Endometrial microvascular endothelial cells (primary cell): ENCODE data around the gene ACAP1. TPM values are rescaled to one million over a fixed set of nuclear protein-coding genes. Genes with fewer than 3 reads are reported as not detected.
"Not testable (repeated sequence)": the region's sequence is repeated elsewhere in the genome, so short reads cannot be mapped to it uniquely, and the experiment has no call there.

Experiments
- in situ Hi-C: cut with HindIII; loops from 2 replicates; pipeline ENCODE4 v1.10.0; 2017; ENCODE audit warnings: low sequenced_read_pairs, low pct_unique_long_range_greater_than_20kb; ENCODE audit errors: inconsistent ontology term
- total RNA-seq: library from RNA; depleted of rRNA; stranded (reverse); fragments of >200 nt; gene quantifications from one replicate; pipeline ENCODE4 v1.2.3, GENCODE V29; 2015; ENCODE audit errors: inconsistent ontology term

The ACAP1 gene
- total RNA-seq, 1 donor from 2014 or later = not detected

DNA sequence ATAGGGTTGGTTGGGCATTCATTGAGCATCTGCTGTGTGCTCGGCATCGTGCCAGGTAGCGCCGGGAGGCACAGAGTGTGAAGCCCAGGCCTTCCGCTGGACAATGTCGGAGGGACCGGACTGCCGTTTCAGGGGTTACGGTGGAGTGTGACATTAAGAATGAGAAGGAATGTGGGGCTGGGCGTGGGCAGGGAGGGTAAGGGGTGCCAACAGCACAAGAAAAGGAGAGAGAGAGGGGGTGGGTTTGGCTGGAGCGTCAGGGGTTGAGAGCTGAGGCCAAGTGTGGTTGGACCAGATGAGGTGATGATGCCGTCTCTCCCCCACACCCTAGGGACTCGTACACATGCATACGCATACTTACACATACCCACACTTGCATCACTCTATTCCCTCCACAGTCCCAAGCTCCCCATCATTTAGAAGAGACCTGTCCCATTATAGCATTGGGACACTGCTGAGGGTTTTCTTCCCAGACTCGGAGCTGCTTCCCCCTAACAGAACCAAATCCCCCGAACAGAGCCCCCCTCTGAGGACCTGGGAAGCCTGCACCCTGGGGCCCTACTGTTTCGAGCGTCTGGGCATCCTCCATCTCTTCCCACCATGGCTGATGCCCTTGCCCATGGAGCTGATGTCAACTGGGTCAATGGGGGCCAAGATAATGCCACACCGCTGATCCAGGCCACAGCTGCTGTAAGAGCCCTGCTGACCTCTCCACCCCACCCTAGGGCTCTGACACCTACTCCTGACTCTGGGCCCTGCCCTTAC is 12.3 kb downstream of the ACAP1 start:
- in situ Hi-C loops = no loop called here

DNA sequence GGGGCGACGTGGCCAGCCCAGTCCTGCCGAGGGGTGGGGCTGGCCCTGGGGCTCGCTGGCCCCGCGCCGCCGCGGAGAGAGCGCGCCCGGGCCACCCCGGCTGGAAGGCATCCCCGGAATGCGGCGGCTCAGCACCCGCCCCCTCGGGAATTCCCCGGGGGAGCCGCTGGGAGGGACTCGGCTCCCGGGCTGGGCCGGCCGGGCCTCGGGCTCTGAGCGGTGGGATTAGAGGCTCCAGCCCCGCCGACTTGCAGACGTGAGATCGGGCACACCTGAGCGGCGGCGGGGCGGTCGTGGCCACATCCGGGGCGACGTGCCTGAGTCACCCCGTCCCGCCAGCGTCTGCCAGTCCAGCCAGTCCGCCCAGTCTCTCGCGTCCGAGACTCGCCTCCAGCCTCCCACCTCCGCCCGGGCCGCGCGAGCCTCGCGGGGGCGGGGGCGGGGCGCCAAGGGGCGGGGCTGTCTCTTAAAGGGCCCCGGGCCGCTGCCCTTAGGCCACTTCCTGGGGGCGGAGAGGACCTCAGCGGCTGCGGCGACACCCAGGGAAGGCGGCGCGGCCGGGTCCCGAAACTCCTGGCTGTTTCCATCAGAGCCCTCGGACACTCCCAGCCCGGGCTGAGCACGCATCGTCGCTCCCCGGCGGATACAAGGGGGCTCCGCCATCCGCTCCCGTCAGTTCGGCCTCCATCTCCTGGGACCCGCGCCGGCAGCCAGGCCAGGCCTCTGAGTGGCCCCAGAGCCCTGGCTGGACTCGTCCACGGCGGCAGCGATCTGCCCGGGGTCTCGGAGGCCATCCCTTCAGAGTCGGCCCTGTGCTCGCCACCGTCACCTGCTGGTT is 15.6 kb downstream of the ACAP1 start, which contains the start of gene KCTD11:
KCTD11 (plus strand) TSS at position 498 of the 838 bp plus-strand sequence.
- in situ Hi-C loops = no loop called here

DNA sequence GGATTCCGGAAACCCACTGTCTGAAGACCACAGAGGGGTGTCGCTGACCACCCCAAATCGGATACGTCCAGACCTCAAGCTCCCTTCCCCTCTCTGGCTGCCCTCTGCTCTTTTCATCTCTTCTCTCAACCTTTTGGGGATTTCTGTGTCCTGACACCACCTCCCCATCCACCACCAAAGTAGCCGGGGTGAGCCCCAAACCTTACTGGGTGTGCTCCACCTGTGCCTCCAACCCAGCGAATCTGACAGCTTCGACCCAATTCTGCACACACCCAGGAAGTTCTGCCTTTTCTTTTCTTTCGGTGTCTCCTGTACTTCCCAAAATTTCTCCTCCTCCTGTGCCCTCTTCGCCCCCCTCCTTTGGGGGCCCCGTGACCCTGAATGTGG is 16.2 kb downstream of the ACAP1 start:
- in situ Hi-C loops = no loop called here

DNA sequence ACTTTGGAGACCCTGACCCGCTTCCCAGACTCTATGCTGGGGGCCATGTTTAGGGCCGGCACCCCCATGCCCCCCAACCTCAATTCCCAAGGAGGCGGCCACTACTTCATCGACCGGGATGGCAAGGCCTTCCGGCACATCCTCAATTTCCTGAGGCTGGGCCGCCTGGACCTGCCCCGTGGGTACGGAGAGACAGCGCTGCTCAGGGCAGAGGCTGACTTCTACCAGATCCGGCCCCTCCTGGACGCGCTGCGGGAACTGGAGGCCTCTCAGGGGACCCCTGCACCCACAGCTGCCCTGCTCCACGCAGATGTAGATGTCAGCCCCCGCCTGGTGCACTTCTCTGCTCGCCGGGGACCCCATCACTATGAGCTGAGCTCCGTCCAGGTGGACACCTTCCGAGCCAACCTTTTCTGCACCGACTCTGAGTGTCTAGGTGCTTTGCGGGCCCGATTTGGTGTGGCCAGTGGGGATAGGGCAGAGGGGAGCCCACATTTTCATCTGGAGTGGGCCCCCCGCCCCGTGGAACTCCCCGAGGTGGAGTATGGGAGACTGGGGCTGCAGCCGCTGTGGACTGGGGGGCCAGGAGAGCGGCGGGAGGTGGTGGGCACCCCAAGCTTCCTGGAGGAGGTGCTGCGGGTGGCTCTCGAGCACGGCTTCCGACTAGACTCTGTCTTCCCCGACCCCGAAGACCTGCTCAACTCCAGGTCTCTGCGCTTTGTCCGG is 16.7 kb downstream of the ACAP1 start:
- in situ Hi-C loops = no loop called here

DNA sequence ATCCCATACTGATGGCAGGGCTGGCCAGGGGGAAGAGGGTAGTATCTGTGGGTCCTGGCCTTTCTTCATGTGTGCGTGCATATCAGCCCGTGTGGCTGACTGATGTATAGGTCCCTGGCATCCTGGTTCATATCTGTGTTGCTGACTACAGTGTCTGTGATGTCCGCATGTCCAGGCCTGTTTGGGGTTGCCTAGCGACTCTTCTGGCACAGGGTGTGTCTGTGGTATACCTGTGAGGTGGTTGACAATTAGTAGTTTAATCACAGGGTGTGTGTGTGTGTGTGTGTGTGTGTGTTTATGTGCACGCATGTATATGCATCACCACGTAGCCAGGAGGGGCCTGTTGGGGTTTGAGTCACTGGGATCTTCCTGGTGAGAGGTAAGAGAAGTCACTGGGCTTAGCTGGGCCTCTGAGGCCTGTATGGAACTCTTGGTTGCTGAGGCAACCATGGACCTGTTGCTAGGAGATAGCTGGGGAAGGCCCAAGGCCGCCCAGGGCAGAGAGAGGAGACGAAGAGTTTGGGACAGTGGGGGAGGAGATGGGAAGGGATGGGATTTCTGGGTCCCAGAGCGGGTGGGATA is 18.0 kb downstream of the ACAP1 start:
- in situ Hi-C loops = no loop called here

DNA sequence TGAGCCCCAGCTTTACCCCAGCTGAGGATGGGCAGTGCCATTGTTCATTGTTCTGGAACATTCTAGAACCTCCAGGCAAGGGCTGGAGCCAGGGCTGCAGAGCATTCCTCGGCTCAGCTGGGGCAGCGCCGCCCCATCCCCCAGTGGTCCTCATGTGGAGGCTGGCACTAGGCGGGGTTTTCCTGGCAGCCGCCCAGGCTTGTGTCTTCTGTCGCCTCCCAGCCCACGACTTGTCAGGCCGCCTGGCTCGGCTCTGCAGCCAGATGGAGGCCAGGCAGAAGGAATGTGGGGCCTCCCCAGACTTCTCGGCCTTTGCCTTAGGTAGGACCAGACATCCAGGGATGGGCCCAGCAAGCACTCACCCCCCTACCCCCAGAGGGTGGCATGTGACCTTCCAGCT is 18.7 kb downstream of the ACAP1 start, which contains the start of gene TMEM95:
TMEM95 (plus strand) TSS at position 104 of the 400 bp plus-strand sequence; CDS start at position 153, 49 bp downstream.
- in situ Hi-C loops = no loop called here

DNA sequence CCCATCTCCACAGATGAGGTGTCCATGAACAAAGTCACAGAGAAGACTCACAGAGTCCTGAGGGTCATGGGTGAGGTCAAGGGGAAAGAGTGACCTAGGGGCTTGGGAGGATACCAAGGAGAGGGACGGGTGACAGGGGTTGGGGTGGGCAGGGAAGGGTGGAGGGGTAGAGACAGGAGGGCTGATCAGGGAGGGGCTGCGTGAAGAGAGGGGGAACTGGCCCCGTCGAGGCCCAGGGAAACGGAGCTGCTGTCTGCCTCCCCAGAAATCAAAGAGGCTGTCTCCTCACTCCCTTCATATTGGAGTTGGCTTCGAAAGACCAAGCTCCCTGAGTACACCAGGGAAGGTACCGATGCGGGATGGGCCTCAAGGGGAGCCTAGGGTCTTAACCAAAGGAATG is 19.2 kb downstream of the ACAP1 start:
- in situ Hi-C loops = no loop called here

DNA sequence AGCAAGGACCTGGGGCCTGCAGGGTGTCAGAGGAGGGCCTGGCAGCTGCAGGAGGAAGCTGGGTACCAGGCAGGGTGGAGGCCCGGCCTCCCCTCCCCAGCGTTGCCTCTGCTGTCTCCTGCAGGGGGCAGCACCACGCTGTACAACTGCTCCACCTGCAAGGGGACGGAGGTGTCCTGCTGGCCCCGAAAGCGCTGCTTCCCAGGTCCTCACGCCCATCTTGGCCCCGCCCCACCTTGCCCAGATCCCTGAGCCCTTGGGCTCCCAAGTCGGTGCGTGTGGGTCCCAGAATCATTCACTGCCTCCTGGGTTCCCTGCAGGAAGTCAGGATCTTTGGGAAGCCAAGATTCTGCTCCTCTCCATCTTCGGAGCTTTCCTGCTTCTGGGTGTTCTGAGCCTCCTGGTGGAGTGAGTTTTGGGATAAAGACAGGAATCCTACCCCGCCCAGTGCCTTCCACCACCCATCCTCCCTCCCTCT is 19.8 kb downstream of the ACAP1 start:
- in situ Hi-C loops = no loop called here

DNA sequence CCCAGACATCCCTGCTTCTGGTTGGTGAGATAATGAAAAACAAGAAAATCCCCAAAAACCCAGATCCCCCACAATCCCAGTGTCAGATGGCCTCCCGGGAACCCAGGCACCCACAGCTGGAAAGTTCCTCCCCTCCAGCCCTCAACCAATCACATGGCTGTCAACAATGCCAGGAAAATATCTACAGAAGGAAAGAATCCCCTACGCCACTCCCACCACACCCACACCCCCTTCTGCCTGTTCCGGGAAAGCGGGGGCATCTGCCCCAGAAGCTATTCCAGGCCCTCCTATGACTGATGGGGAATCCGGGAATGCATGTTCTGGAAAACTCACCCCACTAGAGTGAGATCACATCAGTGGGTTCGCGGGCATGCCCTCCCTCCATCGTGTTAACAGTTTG is 20.4 kb downstream of the ACAP1 start:
- in situ Hi-C loops = no loop called here

DNA sequence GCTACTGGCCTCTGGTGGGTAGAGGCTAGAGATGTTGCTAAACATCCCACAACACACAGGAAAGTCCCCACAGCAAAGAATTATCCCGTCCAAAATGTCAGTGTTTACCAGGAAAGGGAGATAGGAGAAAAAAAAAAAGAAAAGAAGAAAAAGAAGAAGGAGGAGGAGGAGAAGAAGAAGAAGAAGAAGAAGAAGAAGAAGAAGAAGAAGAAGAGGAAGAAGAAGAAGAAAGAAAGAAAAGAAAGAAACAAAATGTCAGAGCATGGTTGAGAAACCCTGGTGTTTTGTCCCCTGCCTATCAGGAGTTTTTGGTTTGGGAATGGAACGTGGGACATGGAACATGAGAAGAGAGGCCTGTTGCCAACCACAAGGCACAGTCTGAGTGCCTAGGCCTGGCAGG is 21.1 kb downstream of the ACAP1 start:
- in situ Hi-C loops = no loop called here

DNA sequence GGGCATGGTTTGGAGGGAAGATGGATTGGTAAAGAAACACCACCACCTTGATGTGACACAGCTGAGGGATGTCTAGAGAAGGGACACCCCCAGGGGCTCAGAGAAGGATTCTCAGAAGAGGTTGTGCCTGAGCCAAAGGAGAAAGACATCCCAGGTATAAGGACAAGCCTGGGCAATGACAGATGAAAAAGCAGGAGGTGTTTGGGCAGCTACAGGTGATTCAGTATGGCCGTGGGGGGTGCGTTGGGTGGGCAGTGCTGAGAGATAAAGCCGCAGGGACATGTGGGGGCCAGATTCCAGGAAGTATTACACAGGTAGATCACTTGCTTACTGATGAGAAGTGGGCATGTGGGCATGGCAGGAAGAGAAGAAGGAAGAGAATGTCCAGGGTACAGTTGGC is 25.6 kb downstream of the ACAP1 start:
- in situ Hi-C loops = no loop called here

DNA sequence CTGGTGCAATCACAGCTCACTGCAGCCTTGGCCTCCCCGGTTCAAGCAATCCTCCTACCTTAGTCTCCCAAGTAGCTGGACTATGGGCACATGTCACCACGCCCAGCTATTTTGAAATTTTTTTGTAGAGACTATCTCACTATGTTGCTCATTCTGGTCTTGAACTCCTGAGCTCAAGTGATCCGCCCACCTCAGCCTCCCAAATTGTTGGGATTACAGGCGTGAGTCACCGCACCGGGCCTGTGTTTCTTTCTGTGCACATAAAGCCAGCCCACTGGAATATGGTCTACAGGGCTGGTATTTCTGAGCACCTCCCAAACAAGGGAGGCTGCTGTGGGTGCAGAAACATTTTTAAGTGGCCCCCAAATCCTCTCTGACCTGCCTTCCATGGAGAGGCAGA is 27.0 kb downstream of the ACAP1 start:
- in situ Hi-C loops = no loop called here

DNA sequence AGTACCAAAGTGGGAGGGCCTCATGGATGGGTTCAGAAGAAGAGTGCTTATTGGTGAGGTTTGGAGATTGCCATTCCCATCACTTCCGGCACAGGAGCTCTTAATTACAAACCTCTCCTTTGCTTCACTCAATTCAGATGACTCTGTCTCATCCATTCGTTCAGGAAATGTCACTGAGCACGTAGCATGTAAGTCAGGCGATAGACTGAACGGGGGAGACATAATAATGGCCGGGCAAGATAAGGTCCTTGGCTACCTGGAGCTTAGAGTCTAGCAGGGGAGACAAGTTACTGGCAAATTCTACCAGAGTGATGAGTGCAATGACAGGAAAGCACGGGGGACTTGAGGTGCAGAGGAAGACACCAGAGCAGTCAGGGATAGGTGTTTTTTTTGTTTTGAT is 29.6 kb downstream of the ACAP1 start:
- in situ Hi-C loops = not testable (repeated sequence)

DNA sequence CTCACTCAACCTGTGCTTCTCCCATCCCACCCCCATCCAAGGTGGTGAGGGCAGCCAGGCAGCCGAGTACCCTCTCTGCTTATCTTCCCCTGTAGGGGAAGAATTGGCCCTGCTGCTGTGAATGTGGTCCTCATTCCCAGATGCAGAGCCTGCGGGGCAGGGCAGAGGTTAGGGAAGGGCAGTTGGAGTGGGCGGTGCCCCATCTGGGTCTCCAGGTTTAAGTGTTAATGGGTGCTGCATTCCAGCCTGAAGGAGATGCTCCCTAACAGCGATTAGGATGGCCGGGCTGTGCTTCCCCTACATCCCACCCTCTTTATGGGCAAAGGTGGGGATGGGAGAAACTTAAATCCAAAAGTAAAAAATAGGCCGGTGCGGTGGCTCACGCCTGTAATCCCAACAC is 30.8 kb downstream of the ACAP1 start:
- in situ Hi-C loops = no loop called here

DNA sequence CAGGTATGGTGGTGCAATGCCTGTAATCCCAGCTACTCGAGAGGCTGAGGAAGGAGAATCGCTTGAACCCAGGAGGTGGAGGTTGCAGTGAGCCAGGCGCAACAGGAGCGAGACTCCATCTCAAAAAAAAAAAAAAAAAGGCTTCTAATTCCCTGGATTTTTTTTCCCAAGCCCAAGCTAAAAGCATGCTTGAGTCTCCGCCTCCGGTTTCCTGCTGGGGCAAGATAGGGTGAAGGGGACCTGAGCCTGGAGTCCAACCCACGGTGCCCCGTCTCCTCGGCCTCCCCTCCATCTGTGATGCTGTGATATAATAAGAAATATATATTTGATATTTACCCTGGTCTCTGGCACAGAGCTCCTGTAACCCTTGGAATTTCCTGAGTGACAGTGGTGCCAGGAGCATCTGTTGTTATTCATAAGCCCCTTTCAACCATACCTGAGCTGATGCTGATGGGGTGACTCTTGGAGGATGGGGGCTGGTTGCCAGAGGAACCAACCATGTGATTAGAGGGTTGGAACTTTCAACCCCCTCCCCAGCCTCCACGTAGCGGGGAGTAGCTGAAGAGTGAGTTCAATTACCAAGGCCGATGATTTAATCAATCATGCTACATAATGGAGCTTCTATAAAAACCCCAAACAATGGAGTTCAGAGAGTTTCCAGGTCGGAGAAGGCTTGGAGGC is 31.7 kb downstream of the ACAP1 start:
- in situ Hi-C loops = no loop called here

DNA sequence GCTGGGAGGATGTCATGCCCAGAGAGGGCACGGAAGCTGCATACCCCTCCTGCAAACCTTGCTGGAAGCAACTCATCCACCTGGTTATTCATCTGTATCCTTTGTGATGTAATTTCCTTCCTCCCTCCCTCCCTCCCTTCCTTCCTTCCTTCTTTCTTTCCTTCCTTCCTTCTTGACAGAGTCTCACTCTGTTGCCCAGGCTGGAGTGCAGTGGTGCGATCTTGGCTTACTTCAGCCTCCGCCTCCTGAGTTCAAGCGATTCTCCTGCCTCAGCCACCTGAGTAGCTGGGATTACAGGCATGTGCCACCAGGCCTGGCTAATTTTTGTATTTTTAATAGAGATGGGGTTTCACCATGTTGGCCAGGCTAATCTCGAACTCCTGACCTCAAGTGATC is 32.3 kb downstream of the ACAP1 start:
- in situ Hi-C loops = not testable (repeated sequence)

DNA sequence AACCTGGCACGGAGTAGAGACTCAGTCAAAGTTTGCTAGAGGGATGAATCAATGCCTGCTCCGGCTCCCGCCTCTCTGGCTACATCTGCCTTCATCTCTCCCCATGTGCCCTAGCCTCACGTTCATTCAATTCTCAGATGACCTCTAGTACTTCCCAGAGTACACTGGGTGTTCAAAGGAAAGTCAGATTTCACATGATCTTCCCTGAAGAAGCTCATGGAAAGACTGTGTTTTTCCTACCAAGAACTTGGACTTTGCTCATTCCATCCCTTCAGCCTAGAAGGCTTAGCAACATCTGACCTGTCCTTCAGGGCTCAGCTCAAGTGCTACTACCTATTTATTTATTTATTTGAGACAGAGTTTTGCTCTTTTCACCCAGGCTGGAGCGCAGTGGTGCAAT is 33.5 kb downstream of the ACAP1 start:
- in situ Hi-C loops = no loop called here

DNA sequence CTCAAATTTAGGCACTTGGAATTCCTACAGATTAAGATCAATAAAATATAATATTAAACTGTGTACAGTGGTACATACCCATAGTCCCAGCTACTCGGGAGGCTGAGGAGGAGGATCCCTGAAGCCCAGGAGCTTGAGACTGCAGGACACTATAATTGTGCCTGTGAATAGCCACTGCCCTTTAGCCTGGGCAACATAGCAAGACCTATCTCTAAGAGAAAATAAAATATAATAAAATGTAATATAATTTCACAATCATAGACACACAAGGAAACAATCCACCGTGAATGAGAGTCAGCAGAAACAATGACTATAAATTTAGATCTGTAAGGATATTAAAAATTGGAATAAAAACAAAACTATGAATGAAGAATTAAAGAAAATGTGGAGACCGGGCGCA is 34.5 kb downstream of the ACAP1 start:
- in situ Hi-C loops = no loop called here

DNA sequence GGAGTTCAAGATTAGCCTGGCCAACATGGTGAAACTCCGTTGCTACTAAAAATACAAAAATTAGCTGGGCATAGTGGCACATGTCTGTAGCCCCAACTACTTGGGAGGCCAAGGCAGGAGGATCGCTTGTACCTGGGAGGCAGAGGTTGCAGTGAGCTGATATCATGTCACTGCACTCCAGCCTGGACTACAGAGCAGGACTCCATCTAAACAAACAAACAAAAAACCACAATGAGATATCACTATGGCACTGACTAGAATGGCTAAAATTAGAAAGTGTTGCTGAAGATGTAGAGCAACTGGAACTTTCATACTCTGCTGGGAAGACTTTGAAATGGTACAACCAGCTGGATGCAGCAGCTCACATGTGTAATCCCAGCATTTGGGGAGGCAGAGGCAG is 38.0 kb downstream of the ACAP1 start:
- in situ Hi-C loops = no loop called here
